Stimulated activated CD4-positive, alpha-beta T cell treated with anti-CD3 and anti-CD28 coated beads, Interleukin-12 subunit alpha, Interleukin-12 subunit beta, amount 100 ng/mL, for 24 hours (primary cell): Measurements from ENCODE around the gene PACS1.

Source experiments
- DNase-seq, 2 experiments: peaks; one replicate each; pipeline ENCODE4 v3.0.0-alpha.2; 2020; ENCODE audit warnings: low read depth in 2 of 2

PACS1 gene

DNA sequence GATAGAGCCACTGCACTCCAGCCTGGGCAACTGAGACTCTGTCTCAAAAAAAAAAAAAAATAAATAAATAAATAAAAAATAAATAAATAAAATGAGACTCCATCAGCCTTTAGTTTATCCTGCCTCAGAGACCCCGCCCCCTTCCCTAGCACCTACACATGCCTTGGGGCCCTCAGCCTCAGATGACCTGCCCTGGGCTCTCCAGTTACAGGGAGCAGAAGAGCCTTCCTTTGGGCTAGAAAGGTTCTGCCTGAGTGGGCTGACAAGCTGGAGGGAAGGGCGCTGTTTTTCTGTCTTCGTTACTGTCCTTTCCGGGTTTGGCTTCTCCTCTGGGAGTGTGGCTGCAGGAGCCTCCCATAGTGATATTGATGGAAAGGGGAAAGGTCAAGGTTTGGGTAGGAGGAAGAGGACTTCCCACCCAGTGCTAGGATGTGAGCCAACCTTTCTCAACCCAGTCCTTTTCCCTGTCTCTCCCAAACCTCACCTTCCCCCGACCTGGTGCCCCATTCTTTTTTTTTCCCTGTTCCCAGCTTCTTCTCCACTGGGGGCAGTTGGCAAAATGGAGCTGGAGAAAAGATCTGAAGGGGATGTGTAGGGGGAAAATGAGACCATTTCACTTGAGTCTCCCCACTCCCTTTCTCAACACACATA lies 19.4 kb upstream of the PACS1 start:
- no peak for DNase-seq

DNA sequence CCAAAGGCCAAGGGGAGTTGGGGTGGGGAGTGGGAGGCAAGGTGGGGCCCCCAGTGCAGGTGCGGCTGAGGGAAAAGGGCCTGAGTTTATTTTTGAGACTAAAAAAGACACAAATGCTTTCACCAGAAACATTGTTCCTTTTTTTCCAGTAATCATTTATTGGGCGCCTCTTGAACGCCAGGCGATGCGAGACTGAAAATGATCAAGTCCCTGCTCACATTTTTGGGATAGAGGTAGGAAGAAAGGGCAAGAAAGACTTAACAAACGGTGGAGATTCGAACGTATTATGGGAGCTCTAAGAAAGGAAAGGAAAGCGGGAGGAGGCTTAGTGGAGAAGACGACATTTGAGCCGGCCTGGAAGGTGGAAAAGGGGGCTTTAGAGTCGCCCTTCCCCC lies 18.7 kb upstream of the PACS1 start:
- DNase-seq: no peak

DNA sequence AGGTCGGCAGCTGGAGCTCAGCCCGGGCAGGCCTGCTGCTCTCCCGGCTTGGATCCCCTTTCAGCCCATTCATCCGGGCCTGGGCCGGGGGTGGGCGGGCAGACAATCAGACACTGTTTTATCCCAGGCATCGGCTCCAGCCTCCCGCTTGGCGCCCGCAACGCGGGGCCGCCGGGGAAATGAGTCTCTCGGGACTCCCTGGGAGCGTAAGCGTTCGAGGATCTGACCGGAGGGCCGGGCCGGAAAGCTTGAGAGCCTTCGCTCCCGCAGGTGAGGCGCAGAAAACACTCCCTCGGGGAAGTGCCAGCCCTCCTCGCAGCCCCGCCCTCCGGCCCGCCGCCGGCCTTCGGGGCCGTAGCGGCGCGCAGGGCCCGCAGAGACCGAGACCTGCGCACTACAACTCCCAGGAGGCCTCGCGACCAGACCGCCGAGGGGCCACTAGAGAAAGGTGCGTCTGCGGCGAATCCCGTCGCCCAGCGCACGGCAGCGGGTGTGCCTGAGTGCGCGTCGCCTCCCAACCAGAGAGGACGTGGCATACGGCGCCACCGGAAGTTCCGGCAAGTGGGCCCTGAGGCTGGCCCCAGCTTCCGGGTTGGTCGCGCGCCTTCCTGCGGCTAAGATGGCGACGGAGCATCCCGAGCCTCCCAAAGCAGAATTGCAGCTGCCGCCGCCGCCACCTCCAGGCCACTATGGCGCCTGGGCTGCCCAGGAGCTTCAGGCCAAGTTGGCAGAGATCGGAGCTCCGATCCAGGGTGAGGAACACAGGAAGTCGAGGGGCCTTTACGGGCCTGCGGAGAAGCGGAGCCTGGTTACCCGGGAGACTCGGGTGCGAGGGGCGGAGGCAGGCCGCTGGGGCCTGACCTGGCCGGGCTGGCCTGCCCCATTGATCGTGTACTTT lies 18.1 kb upstream of the PACS1 start, which contains the start of gene SF3B2:
SF3B2 (plus strand) TSS at position 599 of the 898 bp plus-strand sequence; CDS start at position 620, 21 bp downstream.
- DNase-seq: peak; percentile 92 to 94

DNA sequence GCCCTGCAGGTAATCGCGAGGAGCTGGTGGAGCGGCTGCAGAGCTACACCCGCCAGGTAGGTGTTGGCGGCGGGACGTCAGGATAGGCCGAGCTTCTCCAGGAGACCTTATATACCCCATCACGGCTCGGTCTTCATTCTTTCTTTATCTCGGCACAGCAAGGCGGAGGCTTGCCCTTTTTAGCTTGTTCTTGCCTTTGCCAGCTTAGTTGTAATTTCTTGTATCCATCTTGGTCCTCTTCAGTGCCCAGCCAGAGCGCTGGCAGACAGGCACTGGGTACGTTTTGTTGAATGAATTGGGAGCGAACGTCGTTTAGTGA lies 17.4 kb upstream of the PACS1 start:
- no peak for DNase-seq

DNA sequence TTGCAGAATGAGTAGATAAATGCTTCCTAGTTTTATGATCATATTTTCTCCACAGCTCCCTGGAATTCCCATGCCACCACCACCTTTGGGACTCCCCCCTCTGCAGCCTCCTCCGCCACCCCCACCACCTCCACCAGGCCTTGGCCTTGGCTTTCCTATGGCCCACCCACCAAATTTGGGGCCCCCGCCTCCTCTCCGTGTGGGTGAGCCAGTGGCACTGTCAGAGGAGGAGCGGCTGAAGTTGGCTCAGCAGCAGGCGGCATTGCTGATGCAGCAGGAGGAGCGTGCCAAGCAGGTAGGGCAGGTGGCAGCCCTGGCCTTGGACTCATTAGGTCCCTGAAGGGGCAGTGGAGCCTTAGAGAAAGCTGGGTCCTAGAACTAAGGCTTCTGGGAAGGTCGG lies 15.1 kb upstream of the PACS1 start:
- DNase-seq: no peak

DNA sequence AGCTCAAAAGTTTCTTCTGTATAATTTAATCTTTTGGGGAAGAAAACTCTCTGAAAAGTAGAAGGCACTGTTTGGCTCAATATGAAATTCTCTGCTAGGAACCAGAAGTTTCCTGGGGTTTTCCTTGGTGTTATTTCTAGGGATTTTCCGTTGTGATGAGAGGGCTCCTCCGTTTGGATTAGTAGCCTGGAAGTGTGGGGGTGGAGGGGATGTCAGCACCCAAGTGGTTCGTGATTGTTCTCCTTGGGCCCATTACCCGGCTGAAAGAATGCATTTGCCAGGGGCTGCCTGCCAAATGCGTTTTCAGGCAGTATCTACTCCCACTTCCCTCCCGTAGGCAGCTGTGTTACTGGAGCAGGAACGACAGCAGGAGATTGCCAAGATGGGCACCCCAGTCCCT lies 13.6 kb upstream of the PACS1 start:
- no peak for DNase-seq

DNA sequence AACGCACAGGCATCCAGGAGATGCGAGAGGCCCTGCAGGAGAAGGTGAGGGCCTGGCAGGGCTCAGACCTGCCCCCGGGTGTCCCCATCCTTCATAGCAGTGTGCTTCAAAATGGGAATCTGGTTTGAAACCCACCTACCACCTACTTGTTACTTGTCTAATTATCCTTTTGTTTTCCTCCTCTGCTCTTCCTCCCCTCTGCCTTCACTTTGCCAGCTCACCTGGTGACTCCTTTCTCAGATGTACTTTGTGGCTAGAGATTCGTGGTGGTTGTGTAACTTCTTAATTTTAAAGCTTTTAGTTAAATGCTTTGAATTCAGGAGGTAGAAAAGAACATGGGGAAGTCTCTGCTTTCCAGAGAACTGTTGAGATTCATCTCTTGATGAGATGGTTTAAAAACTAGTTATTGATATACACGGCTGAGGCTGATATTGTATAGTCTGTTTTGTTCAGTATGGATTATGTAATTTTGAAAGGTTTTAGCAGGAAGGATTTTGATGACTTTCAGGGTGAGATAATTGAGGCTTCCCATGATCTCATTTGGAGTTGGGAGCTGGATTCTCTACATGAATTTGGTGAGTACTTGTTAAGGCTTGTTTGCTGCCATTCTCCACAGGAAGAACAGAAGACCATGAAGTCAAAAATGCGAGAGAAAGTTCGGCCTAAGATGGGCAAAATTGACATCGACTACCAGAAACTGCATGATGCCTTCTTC lies 9.9 kb upstream of the PACS1 start:
- DNase-seq: no peak

DNA sequence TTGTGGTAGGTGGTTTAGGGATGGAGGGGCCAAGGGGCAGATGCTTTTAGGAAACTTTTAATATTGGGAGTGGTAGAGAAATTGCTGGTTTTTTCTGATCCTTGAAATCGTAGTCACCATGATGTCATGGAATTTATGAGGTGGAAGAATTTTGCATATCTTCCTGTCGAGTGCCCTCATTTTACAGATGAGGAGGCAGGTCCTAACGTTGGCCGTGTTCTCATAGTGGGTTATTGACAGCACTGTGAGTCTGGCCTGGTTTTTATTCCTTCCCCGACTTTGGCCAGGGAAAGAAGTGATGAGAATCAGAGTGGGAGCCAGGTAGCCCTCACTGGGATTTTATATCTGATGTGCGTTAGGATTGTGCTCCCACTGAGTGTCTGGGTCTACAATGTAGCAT lies 8.8 kb upstream of the PACS1 start:
- no peak for DNase-seq

DNA sequence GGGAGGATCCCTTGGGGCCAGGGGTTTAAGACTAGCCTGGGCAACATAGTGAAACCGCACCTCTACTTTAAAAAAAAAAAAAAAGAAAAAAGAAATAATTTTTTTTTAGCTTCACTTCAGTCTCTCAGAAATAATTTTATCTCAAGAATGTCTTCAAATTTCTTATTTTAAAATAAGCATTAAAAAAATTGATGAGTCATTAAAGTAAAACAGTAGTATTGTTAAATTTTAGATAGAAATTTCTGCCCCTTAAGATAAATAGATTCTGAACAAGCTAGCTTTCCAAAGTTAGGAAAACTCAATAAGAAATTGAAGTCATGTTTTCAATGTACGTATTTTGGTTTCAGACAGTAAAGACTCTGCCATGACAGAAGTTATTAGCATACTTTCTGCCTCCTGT lies 7.7 kb upstream of the PACS1 start:
- DNase-seq: no peak

DNA sequence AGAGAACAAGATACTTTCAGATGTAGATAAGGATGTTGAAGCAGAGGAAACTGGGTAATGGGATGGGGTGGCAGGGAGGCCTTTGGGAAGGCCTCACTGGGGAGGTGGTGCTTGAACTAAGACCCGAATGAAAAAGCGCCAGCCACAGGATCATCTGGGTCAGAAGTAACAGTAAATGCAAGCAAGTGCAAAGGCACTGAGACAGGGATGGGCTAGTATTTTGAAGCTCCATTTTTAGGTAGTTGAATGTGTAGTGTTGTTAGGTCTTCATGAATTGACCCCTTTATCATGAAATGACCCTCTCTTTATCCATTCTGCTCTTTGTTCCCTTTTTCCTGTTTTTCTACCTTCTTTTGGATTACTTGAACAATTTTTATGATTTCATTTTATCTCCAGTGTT lies 6.2 kb upstream of the PACS1 start:
- DNase-seq: no peak

DNA sequence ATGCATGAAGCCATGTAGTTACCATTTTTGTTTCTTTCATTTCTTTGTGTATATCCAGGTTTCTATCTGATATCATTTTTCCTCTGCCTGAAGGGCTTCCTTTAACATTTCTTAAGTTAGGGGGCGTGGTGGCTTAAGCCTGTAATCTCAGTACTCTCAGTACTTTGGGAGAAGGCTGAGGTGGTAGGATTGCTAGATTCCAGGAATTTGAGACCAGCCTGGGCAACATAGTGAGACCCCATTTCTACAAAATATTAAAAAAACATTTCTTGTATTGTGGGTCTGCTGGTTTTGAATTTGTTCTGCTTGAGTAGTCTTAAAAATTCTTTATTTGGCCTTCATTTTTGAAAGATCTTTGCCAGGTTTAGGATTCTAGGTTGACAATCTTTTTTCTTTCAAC lies 5.5 kb upstream of the PACS1 start:
- DNase-seq: no peak

DNA sequence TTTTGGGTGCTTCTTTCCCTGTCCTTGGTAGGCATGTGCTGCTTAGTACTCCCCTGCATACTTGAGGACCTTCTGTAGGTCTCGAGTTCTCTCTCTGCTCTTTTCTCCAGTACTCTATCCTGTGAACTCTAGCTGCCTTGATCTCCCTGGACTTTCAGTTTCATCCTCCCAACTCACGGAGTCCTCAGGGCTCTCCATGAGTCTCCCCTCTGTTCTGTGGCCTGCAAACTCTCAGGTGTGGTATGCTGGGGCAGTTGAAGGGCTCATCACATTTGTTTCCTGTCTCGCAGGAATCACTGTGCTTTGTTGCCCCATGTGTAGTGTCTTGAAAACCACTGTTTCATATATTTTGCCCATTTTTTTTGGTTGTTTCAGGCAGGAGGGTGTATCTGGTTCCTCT lies 3.3 kb upstream of the PACS1 start:
- DNase-seq: no peak

DNA sequence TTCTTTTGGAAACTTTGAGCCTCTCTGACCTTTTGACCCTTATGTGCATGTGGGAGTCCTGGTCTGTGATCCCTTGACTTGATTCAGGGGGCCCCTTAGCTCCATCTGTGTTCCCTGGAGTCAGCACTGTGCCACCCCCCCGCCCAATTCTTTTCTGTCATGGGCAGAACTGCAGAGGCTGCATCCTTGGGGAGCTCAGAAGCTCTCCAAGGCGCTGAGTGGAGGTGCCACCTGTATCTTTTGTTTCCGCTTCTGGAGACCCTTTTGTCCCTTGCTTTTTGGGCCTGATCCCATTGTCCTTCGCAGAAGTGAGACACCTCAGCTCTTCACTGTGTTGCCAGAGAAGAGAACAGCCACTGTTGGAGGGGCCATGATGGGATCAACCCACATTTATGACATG lies 2.4 kb upstream of the PACS1 start:
- no peak for DNase-seq

DNA sequence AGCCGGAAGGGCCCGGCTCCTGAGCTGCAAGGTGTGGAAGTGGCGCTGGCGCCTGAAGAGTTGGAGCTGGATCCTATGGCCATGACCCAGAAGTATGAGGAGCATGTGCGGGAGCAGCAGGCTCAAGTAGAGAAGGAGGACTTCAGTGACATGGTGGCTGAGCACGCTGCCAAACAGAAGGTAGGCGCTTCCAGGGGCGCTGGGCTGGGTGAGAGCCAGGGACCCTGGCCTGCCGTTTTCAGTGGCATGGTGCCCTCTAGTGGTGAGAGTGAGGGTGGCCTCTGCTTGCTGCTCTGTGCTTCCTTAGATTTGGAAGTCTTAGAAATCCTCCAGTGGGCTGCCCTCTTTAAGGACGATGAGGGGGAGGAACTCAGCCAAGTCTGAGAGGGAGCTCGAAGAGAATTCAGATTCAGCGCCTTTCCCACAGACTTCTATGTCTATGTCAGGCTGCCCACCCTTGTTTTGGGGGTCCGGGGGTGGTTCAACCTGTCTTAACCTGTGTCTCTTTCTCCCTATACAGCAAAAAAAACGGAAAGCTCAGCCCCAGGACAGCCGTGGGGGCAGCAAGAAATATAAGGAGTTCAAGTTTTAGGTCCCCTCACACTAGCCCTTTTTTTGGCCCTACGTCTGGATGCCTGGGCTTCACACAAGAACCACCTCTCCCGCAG lies 1.8 kb upstream of the PACS1 start:
- peak; percentile 57 to 75 for DNase-seq

DNA sequence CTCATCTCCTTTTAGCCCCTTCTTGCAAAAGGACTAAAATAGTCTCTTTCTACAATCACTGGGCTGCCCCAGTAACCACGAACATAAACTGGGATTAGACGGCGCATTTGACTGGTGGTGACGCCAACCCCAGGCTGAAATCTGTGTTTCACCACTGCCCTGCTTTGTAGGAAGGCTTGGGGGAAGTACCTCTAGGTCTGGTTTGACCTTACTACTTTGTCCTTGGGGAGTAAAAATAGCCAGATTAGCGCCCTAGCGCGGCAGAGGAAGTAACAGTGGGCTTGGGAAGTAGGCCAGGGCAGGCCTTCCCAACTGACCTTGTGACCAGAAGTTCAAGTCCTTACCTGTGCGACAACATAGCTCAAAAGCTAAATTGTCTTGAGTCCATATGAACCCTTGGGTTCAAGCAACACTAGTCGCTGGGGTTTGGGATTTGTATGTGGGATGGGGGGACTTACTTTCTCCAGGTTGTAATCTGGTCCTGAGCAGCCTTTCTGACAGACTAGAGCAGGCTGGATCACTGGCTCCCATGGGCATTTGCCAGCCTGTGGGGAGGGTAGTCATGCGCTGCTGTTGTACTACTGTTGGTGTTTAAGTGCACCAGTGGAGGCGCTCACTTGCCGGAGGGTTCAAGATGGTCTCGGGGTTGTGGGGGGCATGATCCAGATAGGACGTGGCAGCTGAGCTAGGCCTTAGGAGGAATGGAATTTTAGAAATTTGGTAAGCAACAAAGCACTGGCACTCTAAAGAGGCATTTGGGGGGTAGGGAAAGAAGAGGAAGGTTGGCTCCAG lies 953 bp upstream of the PACS1 start:
- no peak for DNase-seq

DNA sequence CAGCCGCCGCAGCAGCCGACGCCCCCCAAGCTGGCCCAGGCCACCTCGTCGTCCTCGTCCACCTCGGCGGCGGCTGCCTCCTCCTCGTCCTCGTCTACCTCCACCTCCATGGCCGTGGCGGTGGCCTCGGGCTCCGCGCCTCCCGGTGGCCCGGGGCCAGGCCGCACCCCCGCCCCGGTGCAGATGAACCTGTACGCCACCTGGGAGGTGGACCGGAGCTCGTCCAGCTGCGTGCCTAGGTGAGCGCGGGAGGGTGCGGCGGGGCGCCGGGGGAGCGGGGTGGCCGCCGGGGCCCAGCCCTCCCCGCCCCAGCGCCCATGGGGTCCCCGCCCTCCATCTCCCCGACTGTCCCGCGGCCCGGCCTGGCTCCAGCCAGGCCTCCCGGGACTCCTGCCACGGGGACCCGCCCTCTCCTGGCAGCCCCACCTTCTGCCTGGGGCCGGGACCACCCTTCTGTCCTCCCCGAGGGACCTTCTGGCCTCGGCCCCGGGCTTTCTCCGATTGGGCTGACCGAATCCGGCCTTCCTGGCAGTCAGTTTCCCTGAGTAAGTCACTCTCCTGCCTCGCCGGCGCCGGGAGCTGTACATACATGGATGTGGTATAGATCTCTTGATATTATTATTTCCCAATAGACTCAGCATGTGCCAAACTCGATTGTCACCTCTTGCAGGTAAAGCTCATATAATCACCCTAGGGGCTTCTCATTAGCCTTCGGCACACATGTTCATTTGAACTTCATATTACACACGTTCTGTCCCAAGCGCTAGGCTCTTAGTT lies 720 bp downstream of the PACS1 start:
- DNase-seq: no peak

DNA sequence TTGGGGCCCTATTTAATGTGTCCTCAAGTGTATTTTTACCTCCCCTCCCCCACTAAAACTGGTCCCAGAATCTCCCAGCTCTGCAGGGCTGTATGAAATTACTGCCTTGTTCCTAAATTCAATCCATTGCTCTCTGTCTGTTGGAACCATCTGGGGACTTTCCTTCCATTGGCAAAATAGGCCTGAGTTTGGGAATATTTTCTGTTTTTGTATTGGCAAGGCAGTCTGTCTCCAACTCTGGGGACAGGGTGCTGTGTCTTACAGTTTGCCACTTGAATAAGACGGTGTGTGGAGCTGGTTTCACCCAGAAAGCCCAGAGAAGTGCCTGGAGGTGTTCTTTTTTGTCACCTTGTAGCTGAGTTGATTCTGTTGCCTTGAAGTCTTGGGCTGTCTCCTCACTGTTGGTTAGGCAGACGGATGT lies 1.3 kb downstream of the PACS1 start:
- DNase-seq: no peak

DNA sequence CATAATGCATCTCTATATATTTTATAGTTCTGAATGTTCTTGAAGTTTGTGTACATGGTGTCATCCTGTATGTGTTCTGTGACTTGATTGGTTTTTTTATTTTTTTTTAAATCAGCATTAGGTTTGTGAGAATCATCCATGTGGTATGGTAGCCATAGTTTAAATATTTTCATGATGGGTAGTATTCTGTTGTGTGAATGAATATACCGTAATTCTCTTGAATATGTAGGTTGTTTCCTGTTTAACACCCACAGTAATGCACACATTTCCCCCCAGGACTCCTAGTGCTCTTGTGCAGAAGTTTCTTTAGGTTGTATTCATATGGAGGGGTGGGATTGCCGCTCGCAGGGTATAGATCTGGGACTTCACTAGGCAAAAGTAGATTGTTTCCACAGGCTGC lies 2.0 kb downstream of the PACS1 start:
- no peak for DNase-seq

DNA sequence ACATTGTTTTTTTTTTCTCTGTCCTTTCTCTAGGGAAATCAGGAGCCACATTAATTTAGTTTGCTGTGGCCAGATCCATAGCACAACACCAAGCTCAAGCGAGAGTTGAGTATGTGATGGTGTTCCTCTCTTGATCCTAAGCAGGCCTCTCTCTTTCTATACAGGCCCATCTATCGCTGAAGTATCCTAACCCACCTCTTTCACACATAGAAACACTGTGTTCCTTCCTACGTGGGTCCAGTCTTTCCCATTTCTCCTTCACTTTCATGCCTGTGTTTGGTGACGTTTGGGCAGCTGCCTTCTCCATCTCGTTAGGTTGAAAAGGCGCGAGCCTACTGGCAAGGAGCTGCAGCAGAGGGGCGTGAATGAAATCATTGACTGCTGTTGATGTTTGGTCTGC lies 2.4 kb downstream of the PACS1 start:
- no peak for DNase-seq

DNA sequence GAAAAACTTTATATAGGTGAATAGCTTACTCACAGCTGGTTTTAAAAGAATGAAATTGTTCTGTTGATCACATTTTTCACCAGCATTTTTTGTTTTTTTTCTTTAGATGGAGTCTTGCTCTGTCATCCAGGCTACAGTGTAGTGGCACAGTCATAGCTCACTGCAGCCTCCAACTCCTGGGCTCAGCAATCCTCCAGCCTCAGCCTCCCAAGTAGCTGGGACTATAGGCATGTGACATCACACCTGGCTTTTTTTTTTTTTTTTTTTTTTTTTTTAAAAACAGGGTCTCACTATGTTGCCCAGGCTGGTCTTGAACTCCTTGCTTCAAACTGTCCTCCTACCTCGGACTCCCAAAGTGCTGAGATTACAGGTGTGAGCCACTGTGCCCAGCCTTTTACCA lies 3.6 kb downstream of the PACS1 start:
- no peak for DNase-seq

DNA sequence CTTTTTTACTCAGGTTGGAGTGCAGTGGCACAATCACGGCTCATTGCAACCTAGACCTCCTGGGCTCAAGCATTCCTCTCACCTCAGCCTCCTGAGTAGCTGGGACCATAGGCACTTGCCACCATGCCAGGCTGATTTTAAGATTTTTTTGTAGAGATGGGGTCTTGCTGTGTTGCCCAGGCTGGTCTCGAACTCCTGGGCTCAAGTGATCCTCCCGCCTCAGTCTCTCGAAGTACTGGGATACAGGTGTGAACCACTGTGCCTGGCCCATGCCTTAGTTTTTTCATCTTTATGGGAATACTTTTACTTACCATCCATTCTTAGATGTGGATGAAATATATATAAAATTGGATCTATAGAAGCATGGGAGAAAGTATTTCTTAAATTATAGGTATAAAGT lies 5.2 kb downstream of the PACS1 start:
- no peak for DNase-seq
